ENCODE data around the gene PARP9.

GRCh38 chr3:122519693-122520092 is 44.4 kb downstream of the PARP9 start:
- TF ChIP-seq TAF1 (IDR thresholded peaks at IDR 0.05; ENCODE audit: borderline replicate concordance, insufficient read depth, low read length) = no peak
- no peak for TF ChIP-seq SIN3A (IDR thresholded peaks at IDR 0.05; ENCODE audit: borderline replicate concordance, insufficient read depth, low read length)
- TF ChIP-seq POLR2AphosphoS5 (IDR thresholded peaks at IDR 0.05; ENCODE audit: low read depth, low read length) = no peak
- no peak for TF ChIP-seq REST (IDR thresholded peaks at IDR 0.05; ENCODE audit: insufficient read depth in 1 of 2, low read depth in 2 of 2, low read length in 2 of 2)
- no peak for TF ChIP-seq FOXP2 (optimal IDR thresholded peaks at IDR 0.05; ENCODE audit: borderline replicate concordance, extremely low read depth, extremely low read length, insufficient read depth)
